Stimulated activated CD8-positive, alpha-beta memory T cell treated with anti-CD3 and anti-CD28 coated beads, Interleukin-15, amount 100 ng/mL, for 24 hours (primary cell): Measurements from ENCODE around the gene RANBP9.

Experiments
- DNase-seq: peaks from one replicate; pipeline ENCODE4 v3.0.0-alpha.2; 2020; ENCODE audit warnings: low read depth

Gene RANBP9

DNA sequence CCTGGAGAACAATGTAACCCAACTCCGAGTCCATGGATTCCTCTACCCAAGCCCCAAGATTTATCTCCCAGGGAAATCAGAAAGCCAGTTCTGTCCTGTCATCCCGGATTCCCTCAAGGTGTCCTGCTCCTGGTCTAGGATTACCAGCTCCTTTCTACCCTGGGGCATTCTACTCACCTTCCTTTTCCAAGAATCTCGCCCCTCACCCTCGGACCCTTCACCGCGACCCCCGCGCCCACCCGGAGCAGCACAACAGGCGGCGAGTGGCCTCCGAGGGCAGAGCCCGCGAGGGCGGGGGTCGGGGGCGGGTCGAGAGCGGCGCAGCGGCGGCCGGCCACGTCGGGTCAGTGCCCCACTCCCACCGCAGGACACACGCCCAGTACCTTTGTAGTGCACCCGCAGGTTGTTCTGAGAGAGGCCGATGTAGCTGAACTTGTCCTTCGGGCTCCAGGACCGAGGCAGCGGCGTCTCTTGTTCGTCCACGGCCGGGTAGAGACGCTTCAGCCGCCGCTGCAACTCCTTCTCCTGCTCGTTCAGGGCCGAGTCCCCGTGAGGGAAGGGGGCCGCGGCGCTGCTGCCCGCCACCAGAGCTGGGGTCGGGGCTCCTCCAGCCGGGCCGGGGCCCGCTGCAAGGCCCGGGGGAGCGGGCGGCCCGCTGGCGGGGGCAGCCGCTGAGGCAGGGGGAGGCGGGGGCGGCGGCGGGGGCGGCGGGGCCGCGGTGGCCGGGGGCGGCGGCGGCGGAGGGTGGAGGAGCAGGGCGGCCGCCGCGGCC, 897 bp downstream of the RANBP9 start:
- no peak for DNase-seq

DNA sequence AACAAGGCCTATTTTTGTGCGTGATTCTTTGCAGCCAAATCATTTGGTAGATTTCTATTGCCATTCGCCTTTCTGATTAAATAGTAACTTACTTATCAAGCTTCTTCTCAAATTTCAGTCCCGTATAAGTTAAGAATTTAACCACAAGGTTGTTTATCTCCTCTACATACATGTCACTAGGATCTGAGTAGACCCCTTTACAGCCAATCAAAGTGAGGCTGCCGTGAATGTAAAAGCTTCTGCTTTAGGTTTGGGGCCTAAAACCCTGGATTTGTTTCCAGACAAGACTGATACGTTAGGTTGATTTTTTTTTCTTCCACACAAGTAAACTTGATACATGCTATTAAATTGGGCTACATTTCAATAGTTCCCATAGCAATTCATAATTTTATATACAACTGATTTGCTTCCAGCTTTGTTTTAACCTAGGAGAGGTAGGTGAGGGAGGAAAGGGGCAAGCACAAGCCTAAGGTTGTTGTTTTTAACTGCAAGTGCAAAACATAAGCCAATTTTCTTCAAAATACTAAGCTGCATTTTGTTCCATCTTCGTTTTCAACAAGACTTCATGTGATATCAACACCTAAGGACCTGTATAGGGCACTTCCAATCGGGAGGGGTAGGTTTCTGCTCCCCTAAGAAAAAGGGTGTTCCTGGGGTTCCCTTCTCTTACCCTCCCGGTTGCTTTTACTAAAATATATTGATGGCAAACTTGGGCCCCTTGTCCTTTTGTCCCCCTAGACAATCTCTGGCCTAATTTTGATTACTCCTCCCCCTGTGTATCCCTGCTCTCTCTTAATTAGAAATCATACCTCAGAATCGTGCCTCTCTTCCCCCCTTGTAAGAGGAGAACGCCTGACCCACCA, 1.7 kb downstream of the RANBP9 start:
- DNase-seq, result no peak

DNA sequence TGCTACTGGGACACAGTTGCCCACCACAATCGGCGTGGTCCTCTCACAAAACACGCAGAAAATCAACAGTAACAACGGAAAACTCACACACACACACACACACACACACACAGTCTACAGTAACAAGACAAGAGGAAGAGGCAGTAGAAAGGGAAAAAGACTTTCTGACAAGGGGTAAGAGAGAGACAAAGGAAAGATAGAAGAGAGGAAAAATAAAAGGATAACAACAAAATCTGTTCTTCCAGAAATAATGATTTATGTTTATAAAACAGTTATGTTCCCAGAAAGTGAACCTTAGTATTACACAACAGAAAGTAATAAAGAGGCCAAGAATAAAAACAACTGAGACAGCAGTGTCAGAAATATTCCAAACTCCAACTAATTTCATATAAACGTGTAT, 2.9 kb downstream of the RANBP9 start:
- DNase-seq, result no peak

DNA sequence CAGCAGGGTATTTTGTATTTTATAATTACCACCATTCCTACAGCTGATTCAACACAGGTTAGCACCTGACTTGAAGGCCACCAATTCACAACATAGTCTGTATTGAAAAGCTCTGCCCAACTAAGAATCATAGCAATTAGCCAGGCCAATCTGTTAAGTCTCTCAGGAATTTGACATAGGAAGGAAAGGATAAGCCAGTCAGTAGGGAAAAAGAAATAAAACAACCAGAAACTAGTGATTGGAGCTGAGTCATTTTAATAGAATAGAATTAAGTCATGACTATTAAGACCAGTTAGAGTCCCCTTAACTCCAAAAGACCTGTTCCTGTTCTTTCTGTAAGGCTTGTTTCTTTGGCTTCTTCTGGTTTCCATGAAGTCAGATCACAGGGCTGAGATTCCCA, 8.1 kb downstream of the RANBP9 start:
- DNase-seq, result no peak

DNA sequence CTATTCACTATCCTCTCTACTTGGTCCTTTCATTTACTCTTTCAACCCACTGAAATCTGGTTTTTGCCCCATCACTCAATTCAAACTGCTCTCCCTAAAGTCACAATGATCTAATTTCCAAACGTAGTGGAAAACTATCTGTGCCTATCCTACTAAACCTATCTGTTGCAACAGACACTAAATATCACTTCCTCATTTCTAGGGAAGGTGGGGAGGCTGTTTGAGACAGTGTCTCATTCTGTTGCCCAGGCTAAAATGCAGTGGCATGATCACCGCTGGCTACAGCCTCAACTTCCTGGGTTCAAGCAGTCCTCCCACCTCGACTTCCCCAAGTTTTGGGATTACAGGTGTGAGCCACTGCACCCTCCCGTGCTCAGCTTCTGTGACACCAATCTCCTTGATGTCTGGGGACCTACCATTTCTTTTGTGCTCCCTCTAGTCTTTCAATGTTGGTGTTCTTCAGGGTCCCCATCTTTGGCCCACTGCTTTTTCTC, 8.8 kb downstream of the RANBP9 start:
- DNase-seq, result no peak

DNA sequence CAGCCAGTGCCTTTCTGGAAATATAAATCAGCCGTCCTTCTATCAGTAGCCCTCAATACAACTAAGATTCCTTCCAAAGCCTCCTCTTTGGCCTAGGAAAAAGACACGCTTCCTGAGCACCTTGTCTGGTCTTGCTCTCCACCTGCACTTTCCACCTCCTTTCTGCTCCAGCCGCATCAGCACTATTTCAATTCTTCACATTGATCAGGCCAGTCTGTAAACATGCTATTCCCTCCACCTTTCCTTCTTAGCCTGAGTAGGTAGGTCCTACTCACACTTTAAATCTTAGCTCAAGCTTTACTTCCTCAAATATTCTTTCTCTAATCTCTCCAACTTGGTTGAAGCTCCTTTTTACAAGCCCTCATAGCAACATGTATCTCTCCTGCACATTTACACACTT, 11.4 kb downstream of the RANBP9 start:
- no peak for DNase-seq

DNA sequence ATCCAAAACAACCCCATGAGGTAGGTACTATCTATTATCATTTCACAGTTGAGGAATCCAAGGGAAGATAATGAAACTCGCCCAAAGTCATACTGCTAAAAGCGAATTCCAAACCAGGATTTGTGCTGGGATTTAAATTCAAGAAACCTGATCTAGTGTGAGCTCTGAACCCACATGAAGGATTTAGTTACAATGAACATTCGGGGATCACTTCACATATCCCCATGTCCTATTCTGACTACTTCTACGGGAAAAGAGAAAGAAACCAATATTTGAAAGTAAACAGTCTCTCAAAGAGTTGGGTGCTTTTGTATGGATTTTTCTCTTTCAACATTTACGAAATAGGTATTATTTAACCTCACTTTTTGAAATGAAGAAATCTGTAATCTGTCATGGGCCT, 12.9 kb downstream of the RANBP9 start:
- no peak for DNase-seq

DNA sequence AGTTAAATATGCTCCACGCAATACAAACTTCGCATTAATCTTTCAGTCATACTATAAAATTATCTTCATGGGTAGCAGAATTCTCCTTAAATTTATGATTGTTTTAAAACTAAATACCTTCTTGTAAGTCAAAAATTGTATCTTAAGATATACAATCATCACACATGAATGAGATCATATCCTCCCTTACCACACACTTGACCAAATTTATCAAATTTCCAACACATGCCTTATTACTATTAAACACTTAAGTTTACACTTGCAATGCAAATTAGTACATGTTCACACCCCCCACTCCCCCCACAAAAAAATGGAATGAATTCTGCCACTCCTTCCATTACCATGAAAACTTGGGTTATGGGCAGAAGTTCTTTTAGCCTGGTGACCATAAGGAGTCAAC, 13.8 kb downstream of the RANBP9 start:
- DNase-seq, result no peak

DNA sequence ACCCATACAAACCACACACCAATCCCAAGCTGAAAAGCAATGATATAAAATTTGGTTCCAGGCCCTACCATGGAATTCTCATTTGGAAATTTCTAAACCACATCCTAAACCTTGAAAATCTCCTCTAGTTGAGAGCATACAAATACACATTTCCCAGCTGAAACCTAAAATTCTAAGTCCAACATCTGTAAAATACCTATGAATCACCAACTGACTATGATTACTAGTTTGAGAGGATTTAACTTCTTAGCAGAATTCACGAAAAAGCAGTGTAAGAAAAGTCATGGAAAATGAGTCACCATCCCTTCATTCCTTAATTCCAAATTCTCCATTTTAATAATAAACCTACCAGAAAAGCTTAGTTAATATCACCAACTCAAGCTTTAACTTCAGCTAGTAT, 15.4 kb downstream of the RANBP9 start:
- DNase-seq, result no peak

DNA sequence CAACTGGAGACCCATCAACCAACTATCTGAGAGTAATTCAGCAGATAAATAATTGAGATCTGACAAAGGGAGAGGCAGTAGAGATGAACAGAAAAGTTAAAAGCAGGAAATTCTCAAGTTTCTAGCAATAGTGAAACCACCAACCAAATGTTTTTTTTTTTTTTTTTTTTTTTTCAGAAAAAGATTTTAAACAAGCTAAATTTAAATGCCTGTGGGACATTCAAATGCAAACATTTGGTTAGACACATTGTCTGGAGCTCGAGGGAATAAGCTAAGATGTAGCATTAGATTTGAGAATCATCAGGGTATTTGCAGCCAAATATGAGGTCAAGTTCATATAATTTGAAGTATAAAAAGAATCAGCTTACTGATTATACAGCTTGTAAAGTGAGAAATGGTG, 16.4 kb downstream of the RANBP9 start:
- no peak for DNase-seq

DNA sequence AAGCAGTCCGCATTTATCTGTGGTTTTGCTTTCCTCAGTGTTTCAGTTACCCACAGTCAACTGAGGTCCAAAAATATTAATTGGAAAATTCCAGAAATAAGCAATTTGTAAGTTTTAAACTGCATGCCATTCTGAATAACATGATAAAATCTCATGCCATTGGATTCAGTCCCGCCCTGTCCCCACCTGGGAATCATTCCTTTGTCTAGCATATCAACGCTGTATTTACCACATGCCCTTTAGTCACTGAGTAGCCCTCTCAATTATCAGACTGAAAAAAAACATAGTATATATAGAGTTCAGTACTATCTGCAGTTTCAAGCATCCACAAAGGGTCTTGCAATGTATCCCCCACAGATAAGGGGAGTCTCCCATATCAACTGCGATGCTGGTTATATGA, 17.1 kb downstream of the RANBP9 start:
- DNase-seq, result no peak

DNA sequence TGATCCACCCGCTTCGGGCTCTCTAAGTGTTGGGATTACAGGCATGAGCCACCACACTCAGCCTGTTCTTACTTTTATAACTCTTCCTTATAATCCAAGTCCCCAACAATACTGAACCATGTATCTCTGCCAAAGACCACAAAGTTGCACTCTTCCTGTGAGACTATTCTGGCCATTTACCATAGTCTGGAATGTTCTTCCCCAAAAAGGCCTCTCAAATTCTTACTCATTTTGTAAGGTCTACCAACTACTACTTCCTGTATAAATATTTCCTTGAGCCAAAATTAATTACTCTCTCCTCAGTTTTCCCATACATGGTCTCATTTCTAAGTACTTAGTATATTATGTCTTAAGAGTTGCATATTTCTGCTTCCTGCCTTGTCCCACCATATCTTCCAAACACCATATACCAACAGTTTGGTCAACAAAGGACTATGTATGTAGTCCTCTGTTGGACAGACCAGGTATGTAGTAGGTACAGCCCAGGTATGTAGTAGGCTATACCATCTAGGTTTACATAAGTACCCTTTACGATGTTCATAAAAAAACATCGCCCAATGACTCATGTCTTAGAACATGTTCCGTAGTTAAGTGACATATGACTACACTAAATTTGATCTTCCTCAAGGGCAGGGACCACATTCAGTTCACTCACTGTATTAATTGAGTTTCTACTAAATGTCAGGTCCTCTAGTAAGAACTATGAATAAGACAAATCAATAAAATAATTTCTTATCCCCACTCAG, 22.0 kb downstream of the RANBP9 start:
- DNase-seq, result no peak

DNA sequence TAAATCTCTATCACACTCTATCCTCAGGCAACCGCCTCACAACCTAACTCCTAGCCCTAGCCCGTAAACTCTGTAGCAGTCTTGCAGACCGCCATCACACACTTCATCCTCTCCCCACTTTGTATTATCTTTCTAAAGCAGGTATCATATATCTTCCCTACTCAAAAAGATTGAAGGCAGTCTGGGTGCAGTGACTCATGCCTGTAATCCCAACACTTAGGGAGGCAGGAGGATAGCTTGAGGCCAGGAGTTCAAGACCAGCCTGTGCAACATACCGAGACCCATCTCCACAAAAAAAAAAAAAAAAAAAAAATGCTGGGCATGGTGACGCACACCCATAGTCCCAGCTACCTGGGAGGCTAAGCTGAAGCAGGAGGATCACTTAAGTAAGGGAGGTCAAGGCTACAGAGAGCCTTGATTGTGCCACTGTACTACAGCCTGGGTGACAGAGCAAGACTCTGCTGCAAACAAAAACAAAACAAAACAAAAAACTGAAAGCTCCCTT, 22.9 kb downstream of the RANBP9 start:
- no peak for DNase-seq

DNA sequence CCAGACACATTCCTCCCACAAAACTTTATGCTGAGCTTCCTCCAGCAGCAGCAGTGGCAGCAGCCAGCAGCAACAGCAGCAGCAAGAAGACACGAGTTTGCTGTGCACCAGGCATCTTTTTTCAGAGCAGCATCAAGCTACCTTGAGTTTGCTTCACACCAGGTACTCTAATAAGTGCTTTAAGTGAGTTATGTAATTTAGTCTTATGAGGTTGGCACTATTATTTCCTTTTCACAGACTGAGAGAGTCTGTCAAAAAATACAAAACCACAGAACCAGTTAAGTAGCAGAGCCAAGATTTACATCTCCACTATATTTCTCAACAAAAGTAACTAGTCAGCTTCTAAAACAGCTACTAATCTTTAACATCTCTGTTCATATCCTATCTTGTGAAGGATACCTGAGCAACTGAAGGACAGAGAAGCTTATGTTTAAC, 23.7 kb downstream of the RANBP9 start:
- DNase-seq, result no peak

DNA sequence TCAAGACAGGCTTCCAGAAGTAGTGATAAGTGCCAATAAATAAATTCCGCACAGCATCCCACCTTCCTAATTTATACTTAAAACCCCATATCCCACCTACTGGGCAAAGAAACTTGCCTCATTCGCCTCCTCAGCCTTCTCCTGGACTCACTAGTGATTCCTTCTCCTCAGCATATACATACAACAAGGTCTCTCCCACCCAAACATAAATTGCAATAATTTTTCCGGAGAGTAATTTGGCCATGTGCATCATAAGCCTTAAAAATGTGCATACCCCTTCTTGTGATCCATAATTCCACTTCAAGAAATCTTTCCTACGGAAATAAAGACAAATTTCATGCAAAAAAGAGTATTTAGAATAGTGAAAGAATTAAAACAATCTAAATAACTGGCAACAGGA, 26.8 kb downstream of the RANBP9 start:
- DNase-seq, result no peak

DNA sequence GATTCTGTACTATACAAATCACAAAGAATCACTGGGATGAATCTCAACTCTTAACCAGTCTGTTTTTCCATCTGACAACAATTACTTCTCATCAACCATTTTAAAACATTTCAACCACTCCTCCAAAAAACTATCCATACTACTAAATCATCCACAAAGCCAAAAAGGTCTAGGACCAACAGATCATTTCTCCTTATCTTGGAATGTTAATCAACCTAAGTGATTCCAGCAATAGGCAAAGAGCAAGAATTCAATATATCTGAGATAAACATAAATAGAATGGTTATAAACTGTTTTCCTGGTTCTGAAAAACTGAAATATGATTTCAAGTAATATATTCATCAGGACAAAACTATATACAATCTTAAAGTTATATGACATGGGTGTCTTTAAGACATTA, 28.6 kb downstream of the RANBP9 start:
- no peak for DNase-seq

DNA sequence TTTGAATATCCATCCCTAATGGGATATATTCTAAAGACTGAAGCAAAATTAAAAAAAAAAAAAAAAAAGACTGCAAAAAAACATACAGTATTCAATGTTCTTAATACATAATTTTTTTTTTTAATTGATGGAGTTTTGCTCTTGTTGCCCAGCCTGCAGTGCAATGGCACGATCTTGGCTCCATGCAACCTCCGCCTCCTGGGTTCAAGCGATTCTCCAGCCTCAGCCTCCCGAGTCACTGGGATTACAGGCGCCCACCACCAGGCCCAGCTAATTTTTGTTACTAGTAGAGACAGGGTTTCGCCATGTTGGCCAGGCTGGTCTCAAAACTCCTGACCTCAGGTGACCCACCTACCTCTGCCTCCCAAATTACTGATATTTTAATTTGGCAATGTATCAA, 29.3 kb downstream of the RANBP9 start:
- no peak for DNase-seq

DNA sequence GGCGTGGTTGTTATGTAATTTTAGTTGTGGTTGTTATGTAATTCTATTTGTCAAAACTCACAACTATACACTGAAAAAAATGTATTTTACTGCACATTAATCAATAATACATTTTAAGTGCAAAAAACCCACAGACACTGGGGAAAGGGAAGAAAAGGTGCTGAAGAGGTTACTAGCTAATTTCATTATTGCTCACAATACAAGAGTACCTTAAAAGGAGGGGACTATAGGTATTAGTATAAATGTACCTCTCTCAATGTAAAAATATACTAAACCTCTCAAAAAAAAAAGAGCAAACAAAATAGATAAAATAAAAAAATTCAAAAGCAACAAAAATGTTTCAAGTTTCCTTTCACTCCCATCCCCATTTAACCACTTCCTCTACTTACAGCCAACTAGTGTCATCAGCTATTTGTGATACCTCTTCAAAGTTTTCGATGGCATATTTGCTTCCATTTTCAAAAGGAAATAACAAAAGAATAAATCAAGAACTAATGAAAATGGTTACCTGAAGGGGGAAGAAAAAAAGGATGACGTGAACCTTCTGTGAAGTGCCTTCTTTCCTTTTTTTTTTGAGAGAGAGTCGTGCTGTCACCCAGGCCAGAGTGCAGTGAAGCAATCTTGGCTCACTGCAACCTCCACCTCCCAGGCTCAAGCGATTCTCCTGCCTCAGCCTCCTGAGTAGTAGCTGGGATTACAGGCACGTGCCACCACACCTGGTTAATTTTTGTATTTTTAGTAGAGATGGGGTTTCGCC, 30.2 kb downstream of the RANBP9 start:
- DNase-seq, result no peak

DNA sequence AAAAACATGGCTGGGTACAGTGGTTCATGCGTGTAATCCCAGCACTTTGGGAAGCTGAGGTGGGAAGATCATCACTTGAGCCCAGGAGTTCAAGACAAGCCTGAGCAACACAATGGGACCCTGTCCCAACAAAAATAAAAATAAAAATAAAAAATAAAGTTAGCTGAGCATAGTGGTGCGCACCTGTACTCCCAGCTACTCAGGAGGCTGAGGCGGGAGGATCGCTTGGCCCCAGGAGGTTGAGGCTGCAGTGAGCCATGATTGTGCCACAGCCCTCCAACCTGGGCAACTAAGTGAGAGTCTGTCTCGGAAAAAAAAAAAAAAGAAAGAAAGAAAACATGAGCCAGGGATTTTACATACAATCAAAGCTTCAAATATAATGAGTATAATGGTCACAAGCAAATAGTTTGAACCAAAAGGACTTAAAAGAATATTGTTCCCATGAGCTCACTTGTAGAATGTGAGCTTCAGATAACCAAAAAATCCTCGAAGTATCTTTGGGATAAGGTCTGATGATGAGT, 31.1 kb downstream of the RANBP9 start:
- DNase-seq, result no peak

DNA sequence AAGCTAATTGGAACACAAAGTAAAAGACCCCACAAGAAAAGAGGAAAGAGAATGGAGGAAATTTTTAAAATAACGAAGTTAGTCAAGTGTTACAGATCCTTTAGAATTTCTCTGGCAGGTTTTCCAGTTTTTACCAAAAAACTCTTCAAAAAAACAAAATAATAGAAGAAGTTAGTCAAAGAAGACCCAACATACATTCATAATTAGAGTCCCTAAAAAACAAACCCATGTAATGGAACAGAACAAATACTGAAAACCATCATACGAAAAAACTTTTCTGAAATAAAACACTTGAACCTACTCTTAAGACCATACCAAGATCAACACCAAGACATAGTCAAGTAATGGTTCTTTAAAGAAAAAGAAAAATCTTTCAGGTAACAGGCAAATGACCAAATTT, 31.6 kb downstream of the RANBP9 start:
- DNase-seq, result no peak

DNA sequence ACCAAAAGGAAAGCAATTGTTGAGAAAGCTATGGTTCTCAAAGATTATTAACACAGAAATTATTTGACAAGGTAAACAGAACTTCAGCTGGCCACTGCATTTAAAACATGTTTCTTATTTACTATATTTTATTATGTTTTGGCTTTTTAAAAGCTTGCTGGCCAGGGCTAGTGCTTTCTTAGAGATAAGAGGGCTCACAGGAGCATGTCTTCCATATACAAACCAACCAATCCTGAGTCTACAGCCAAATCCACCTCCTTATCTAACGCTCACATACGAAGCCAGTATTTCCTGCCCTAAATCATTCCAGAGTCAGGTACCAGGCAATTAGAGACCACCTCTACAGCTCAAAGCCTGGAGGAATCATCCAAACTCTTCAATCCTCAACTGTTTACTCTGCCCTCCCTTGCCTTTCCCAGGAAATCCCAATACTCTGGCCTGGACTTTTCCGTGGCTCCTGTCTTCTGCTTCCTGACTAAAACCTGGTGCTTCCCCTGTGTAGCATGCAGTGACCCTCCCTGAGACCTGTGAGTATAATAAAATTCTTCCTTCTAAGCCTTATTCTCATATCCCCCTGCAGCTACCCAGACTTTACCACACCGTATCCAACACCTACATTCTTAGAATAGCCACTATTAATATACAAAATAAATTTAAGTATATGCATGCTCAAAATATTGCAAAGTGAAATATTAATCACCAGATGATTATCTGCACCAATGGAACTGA, 33.2 kb downstream of the RANBP9 start:
- no peak for DNase-seq
